DND-41 (cell line): ENCODE measurements around the gene CTNNA3.

Experiments
- ATAC-seq: fragments of 200-7000 bp; cut with Tn5 transposase; 3 replicates; pipeline ENCODE4 v1.9.1; 2021; ENCODE audit warnings: low read depth; ENCODE audit not compliant: insufficient read depth
- DNase-seq: peaks from one replicate; pipeline ENCODE4 v3.0.0-alpha.2; 2020
- H2AFZ ChIP-seq: 2 replicates; pipeline ENCODE4 v1.6.0; 2012; ENCODE audit warnings: low read depth, low read length
- H3K27ac ChIP-seq: 2 replicates; pipeline ENCODE4 v1.5.1; 2012; ENCODE audit warnings: low read length, inconsistent platforms
- H3K27me3 ChIP-seq: fragments of 200-600 bp; sonication (generic); 2 replicates; pipeline ENCODE4 v1.6.0; 2012; ENCODE audit warnings: low read length, mild to moderate bottlenecking, inconsistent platforms; ENCODE audit not compliant: insufficient read depth, poor library complexity
- H3K36me3 ChIP-seq: 2 replicates; pipeline ENCODE4 v1.5.1; 2012; ENCODE audit warnings: low read length, inconsistent platforms; ENCODE audit not compliant: insufficient read depth
- H3K4me1 ChIP-seq: 2 replicates; pipeline ENCODE4 v1.5.1; 2012; ENCODE audit warnings: mild to moderate bottlenecking, low read length; ENCODE audit not compliant: insufficient read depth
- H3K4me2 ChIP-seq: 2 replicates; pipeline ENCODE4 v1.6.0; 2012; ENCODE audit warnings: mild to moderate bottlenecking, moderate library complexity, low read length, inconsistent platforms; ENCODE audit not compliant: insufficient read depth
- H3K4me3 ChIP-seq, 2 experiments: fragments of 200-600 bp in 1 of 2; shearing (Covaris generic) in 1 of 2; 2 replicates each; pipeline ENCODE4 v1.5.1; 2012 to 2016; ENCODE audit warnings: inconsistent platforms in 2 of 2, low read length in 2 of 2, mild to moderate bottlenecking in 2 of 2, low read depth in 1 of 2, moderate library complexity in 1 of 2
- H3K79me2 ChIP-seq: 2 replicates; pipeline ENCODE4 v1.6.0; 2012; ENCODE audit warnings: low read length, inconsistent platforms; ENCODE audit not compliant: insufficient read depth
- H3K9ac ChIP-seq: 2 replicates; pipeline ENCODE4 v1.6.0; 2012; ENCODE audit warnings: low read depth, mild to moderate bottlenecking, inconsistent platforms, low read length, moderate library complexity
- H3K9me3 ChIP-seq: 2 replicates; pipeline ENCODE4 v1.5.1; 2012; ENCODE audit warnings: low read length, moderate library complexity, mild to moderate bottlenecking, inconsistent platforms; ENCODE audit not compliant: insufficient read depth, severe bottlenecking
- H4K20me1 ChIP-seq: 2 replicates; pipeline ENCODE4 v1.6.0; 2012; ENCODE audit warnings: low read length; ENCODE audit not compliant: insufficient read depth
- CTCF ChIP-seq: IDR thresholded peaks from 2 replicates; pipeline ENCODE4 v1.5.1; 2012; ENCODE audit warnings: borderline replicate concordance, low read length, moderate library complexity, mild to moderate bottlenecking; ENCODE audit not compliant: poor library complexity, severe bottlenecking; ENCODE audit errors: extremely low read depth
- EZH2 ChIP-seq: IDR thresholded peaks from 3 replicates; pipeline ENCODE4 v1.6.1; 2012; ENCODE audit warnings: borderline replicate concordance, low read depth, mild to moderate bottlenecking, moderate library complexity, low read length, inconsistent platforms; ENCODE audit not compliant: severe bottlenecking

Gene CTNNA3

GRCh38 chr10:67487199-67487598 is 208.8 kb downstream of the CTNNA3 start:
- no peaks in the 10 kb centered on the region for H3K79me2 ChIP-seq
- no peak for ATAC-seq

GRCh38 chr10:67477868-67478267 is 218.1 kb downstream of the CTNNA3 start:
- Histone ChIP-seq H3K4me3 (no peak overlapping the region), H3K4me2 (no peak overlapping the region), H3K4me1 (no peaks in the 10 kb centered on the region), H3K27ac (no peak overlapping the region), H3K9ac (no peak overlapping the region), H2AFZ (no peak overlapping the region), H4K20me1 (no peaks in the 10 kb centered on the region), H3K9me3 (no peaks in the 10 kb centered on the region), H3K36me3 (no peaks in the 10 kb centered on the region), H3K27me3 (no peaks in the 10 kb centered on the region), H3K79me2 (no peaks in the 10 kb centered on the region)
- TF ChIP-seq EZH2, result no peak
- TF ChIP-seq CTCF, result no peak
- DNase-seq (no peak), ATAC-seq (no peak)

More at GRCh38 chr10:67487199-67487598, 208.8 kb downstream of the CTNNA3 start:
- no peak overlapping the region for H3K4me2 ChIP-seq
- no peaks in the 10 kb centered on the region for H3K9me3 ChIP-seq
- H4K20me1 ChIP-seq, result no peaks in the 10 kb centered on the region
- TF ChIP-seq EZH2, result no peak
- TF ChIP-seq CTCF, result no peak
- DNase-seq, result no peak
- H3K4me3 ChIP-seq, result no peak overlapping the region
- H3K36me3 ChIP-seq, result no peaks in the 10 kb centered on the region
- no peak overlapping the region for H2AFZ ChIP-seq
- H3K27me3 ChIP-seq, result no peaks in the 10 kb centered on the region
- no peak overlapping the region for H3K9ac ChIP-seq
- no peak overlapping the region for H3K27ac ChIP-seq
- no peaks in the 10 kb centered on the region for H3K4me1 ChIP-seq

- no peak for DNase-seq
- Histone ChIP-seq H3K27ac (no peak overlapping the region), H3K4me1 (no peaks in the 10 kb centered on the region), H3K9ac (no peak overlapping the region), H3K27me3 (no peaks in the 10 kb centered on the region), H3K79me2 (no peaks in the 10 kb centered on the region), H2AFZ (no peak overlapping the region), H4K20me1 (no peaks in the 10 kb centered on the region), H3K4me2 (no peak overlapping the region), H3K9me3 (no peaks in the 10 kb centered on the region), H3K4me3 (no peak overlapping the region), H3K36me3 (no peaks in the 10 kb centered on the region)
- ATAC-seq, result no peak
- TF ChIP-seq EZH2, result no peak
- TF ChIP-seq CTCF, result peak; percentile 21
These were observed 219.8 kb downstream of the CTNNA3 start for GRCh38 chr10:67476201-67476600.
